Astrocyte of the cerebellum (primary cell): ENCODE measurements around the gene POLR2H.
A peak's percentile ranks its signal among the peaks of the same experiment; 100 is the strongest.

Source experiments
- DNase-seq: peaks from one replicate; pipeline ENCODE4 v3.0.0-alpha.2; 2011; ENCODE audit warnings: low read depth
- H3K4me3 ChIP-seq: 2 replicates; pipeline ENCODE4 v1.5.1; 2011; ENCODE audit warnings: mild to moderate bottlenecking, low read depth, low read length, moderate library complexity
- in situ Hi-C: cut with HindIII; loops from 2 replicates; pipeline ENCODE4 v1.10.0; 2017; ENCODE audit warnings: low sequenced_read_pairs
- TF ChIP-seq, protein P1 (sequence below): IDR thresholded peaks from 2 replicates; pipeline ENCODE4 v1.5.1; 2012; ENCODE audit warnings: low read length, low read depth, moderate library complexity, mild to moderate bottlenecking; ENCODE audit errors: missing control alignments

The POLR2H gene

DNA sequence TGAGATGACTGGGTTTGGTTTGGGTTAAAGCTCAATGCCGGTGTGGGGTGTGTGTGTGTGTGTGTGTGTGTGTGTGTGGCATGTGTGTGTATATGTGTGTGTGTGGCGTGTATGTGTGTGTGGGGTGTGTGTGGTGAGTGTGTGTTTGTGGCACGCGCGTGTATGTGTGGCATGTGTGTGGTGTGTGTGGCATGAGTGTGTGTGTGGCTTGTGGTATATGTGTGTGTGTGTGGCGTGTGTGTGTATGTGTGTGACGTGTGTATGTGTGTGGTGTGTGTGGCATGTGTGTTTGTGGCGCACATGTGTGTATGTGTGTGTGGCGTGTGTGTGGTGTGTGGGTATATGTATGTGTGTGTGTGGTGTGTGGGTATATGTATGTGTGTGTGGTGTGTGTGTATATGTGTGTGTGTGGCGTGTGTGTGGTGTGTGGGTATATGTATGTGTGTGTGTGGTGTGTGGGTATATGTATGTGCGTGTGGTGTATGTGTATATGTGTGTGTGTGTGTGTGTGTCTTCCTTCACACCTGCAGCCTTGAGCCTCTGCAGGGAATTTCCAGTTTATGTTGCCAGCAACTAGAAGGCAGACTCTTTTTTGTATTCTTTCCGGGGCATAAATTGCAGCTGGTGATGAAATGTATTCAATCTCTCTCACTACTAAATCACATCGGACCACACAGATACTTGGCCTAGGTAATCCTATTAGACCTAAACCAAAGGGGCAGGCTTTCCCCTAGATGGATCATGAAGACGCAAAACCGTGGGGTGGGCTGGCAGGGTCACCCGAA, 53.1 kb downstream of the POLR2H start:
- in situ Hi-C loops, result no loop called here
- DNase-seq, result no peak
- H3K4me3 ChIP-seq, result no peak overlapping the region

DNA sequence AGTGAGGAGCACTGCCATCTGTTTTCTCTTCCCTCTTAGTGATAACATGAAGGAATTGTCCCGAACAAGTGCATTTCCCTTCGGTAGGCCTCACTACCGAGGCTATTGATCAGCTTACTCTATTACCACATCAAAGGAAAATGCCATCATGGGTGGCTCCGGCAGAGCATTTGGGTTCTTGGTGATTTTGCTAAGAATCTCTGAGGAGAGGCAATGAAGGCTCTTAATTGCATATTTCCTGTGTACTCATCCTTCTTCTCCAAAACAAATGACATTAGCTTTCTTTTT, 53.6 kb downstream of the POLR2H start:
- H3K4me3 ChIP-seq, result no peak overlapping the region
- in situ Hi-C loops, result no loop called here
- no peak for DNase-seq
- TF ChIP-seq, protein P1, sequence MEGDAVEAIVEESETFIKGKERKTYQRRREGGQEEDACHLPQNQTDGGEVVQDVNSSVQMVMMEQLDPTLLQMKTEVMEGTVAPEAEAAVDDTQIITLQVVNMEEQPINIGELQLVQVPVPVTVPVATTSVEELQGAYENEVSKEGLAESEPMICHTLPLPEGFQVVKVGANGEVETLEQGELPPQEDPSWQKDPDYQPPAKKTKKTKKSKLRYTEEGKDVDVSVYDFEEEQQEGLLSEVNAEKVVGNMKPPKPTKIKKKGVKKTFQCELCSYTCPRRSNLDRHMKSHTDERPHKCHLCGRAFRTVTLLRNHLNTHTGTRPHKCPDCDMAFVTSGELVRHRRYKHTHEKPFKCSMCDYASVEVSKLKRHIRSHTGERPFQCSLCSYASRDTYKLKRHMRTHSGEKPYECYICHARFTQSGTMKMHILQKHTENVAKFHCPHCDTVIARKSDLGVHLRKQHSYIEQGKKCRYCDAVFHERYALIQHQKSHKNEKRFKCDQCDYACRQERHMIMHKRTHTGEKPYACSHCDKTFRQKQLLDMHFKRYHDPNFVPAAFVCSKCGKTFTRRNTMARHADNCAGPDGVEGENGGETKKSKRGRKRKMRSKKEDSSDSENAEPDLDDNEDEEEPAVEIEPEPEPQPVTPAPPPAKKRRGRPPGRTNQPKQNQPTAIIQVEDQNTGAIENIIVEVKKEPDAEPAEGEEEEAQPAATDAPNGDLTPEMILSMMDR, result no peak

More for the DNA sequence above, 53.1 kb downstream of the POLR2H start:
- TF ChIP-seq, protein P1, result no peak

DNA sequence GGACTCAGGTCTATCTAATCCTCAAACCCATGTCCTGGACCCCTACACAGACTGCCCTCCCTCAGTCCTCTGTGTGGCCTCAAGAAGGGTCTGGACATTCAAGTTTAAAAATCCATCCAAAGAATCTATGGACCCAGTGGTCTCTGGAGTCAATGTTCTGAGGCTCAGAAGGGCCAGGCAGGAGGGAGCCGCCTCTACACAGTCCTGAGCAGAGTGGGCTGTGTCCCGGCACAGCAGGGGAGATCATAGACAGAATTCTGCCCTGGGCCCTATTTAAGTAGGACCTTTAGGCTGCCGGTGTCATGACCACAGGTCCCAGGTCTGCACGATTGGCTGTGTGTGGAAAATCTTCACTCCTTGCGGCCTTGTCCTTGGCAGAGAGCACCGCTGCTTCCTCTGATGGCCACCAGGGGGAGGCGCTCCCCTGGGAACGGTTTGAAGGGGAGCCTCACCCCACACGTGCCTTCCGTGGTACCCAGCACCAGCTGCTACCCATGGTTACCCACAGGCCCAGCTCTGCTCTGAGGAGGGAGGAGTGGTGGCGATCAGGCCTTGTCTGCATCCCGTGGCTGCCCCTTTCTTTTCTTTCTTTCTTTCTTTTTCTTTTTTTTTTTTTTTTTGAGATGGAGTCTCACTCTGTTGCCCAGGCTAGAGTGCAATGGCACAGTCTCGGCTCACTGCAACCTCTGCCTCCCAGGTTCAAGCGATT, 56.3 kb downstream of the POLR2H start:
- DNase-seq, result peak; percentile 24
- H3K4me3 ChIP-seq, result no peak overlapping the region
- in situ Hi-C loops, result no loop called here
- TF ChIP-seq, protein P1, result peak; percentile 94
